A673 (cell line): ENCODE results near the gene TTC28. TPM values are rescaled to one million over a fixed set of nuclear protein-coding genes. Genes with fewer than 3 reads are reported as not detected.

Experiments used
- BruUV-seq: library from RNA; stranded (reverse); fragments of 400-500 nt; replicated peaks from 2 replicates; lab custom pipeline; 2021; lab: Mats Ljungman, UMichigan
- CTCF ChIA-PET: fragments of 300-600 bp; sonication (Branson Sonifier 250); formaldehyde crosslinking; loops from one replicate; lab custom pipeline; 2022; ENCODE audit warnings: antibody characterized with exemption; lab: Charles Lee
- POLR2A ChIA-PET: fragments of 300-600 bp; sonication (Branson Sonifier 250); formaldehyde crosslinking; loops from one replicate; lab custom pipeline; 2022; ENCODE audit warnings: antibody characterized with exemption; ENCODE audit not compliant: low non-redundant PET; lab: Charles Lee
- DNase-seq: peaks from one replicate; pipeline ENCODE4 v3.0.0-alpha.2; 2015; ENCODE audit warnings: low spot score
- H3K27ac ChIP-seq: fragments of 200-600 bp; sonication (generic); 2 replicates; pipeline ENCODE4 v1.5.1; 2016; ENCODE audit warnings: mixed run types, low read depth, mild to moderate bottlenecking, mixed read lengths, antibody characterized with exemption, low read length; ENCODE audit not compliant: poor library complexity, severe bottlenecking
- H3K27me3 ChIP-seq: fragments of 200-600 bp; sonication (generic); replicated peaks from 2 replicates; pipeline ENCODE4 v1.6.1; 2017; ENCODE audit warnings: mixed run types, low read depth, mild to moderate bottlenecking, mixed read lengths, antibody characterized with exemption, low read length; ENCODE audit not compliant: insufficient read depth, poor library complexity
- H3K36me3 ChIP-seq: fragments of 200-600 bp; sonication (generic); 2 replicates; pipeline ENCODE4 v1.6.1; 2016; ENCODE audit warnings: mixed run types, mild to moderate bottlenecking, mixed read lengths, antibody characterized with exemption, low read length; ENCODE audit not compliant: insufficient read depth, poor library complexity, severe bottlenecking
- H3K4me1 ChIP-seq: fragments of 200-600 bp; sonication (generic); 2 replicates; pipeline ENCODE4 v1.6.1; 2017; ENCODE audit warnings: mixed run types, mild to moderate bottlenecking, mixed read lengths, antibody characterized with exemption, low read length; ENCODE audit not compliant: insufficient read depth, poor library complexity, severe bottlenecking
- H3K4me3 ChIP-seq: fragments of 200-600 bp; sonication (generic); 2 replicates; pipeline ENCODE4 v1.5.1; 2016; ENCODE audit warnings: low read depth, mixed run types, mild to moderate bottlenecking, mixed read lengths, low read length; ENCODE audit not compliant: poor library complexity, severe bottlenecking
- H3K9me3 ChIP-seq: fragments of 200-600 bp; sonication (generic); 2 replicates; pipeline ENCODE4 v1.6.1; 2016; ENCODE audit warnings: mixed run types, low read depth, mild to moderate bottlenecking, mixed read lengths, antibody characterized with exemption, low read length; ENCODE audit not compliant: poor library complexity, severe bottlenecking
- CTCF ChIP-seq: fragments of 300-800, 200-600 bp; sonication (generic); conservative IDR thresholded peaks from 2 replicates; pipeline ENCODE4 v1.5.1; 2017; ENCODE audit warnings: low read depth, mild to moderate bottlenecking, antibody characterized with exemption, low read length, moderate library complexity, mixed read lengths
- EZH2 ChIP-seq: fragments of 200-600 bp; sonication (generic); IDR thresholded peaks from 2 replicates; pipeline ENCODE4 v1.6.1; 2017; ENCODE audit warnings: borderline replicate concordance, low read depth, mild to moderate bottlenecking, mixed read lengths, antibody characterized with exemption, low read length; ENCODE audit not compliant: poor library complexity, severe bottlenecking
- intact Hi-C: fragments of 100-400 bp; cut with micrococcal nuclease; formaldehyde crosslinking; loops from one replicate; pipeline ENCODE4 v1.10.0; 2022; ENCODE audit not compliant: unreplicated experiment
- total RNA-seq: library from RNA; stranded (reverse); gene quantifications from 2 replicates; pipeline ENCODE4 v1.2.3, GENCODE V29; 2021

The TTC28 gene
- total RNA-seq, 1 experiment from 2014 or later, result 48.7 TPM

- ChIA-PET CTCF (no interaction called here), POLR2A (interaction anchor here (0.6 kb wide), 1 partner anchor 65 kb away, joined by 5 read pairs; no protein-coding TSS in a partner anchor)
- BruUV-seq, result no TSS peak
- H3K4me1 ChIP-seq, result peaks cover 13% of the 10 kb centered on the region
- DNase-seq, result no peak
- TF ChIP-seq CTCF (no peak), EZH2 (no peak)
- H3K27me3 ChIP-seq, result no peaks in the 10 kb centered on the region
- H3K27ac ChIP-seq, result no peak overlapping the region
- H3K36me3 ChIP-seq, result no peaks in the 10 kb centered on the region
- intact Hi-C loops, result no loop called here
- H3K9me3 ChIP-seq, result no peaks in the 10 kb centered on the region
- no peak overlapping the region for H3K4me3 ChIP-seq
Observed at GRCh38 chr22:28414913-28415312, 264.7 kb downstream of the TTC28 start.

DNA sequence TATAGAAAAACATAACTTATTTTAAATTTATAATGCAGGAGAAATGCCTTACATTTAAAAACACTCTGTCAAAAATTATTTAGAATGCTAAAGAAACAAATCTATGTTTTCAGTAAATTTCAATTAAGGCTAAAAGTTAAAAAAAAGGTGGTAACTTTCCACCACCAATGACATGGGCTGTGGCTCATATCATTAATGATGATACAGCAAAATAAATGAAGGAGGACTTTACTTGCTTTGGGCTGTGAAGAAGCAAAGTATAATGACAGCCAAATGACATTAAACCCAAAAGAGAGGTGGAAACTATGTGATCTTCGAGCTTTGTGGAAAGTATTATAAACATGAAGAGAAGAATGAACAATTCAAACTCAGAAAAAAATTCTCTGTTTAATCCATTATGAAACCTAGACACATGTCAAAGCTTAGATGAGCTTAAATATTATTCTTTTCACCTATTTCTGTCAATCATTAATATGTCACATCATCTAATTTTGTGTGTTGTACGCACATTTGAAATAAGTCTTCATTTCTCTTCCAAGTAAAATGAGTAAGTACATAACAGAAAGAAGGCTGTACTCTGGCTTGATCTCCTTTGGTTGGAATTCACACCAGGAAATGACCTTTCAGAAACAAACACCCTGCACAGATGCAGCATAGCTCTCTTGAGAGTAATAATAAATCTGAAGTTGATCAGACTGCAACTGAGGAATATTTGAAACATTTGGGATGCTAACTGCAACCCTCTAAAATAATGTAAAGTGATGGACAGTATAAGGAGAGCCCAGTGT lies 265.8 kb downstream of the TTC28 start:
- CTCF ChIA-PET, result no interaction called here
- no peak for TF ChIP-seq EZH2
- TF ChIP-seq CTCF, result no peak
- POLR2A ChIA-PET, result no interaction called here

GRCh38 chr22:28412109-28412508 lies 267.5 kb downstream of the TTC28 start:
- intact Hi-C loops, result no loop called here
- Histone ChIP-seq H3K36me3 (no peaks in the 10 kb centered on the region), H3K4me3 (no peak overlapping the region), H3K27me3 (no peaks in the 10 kb centered on the region), H3K4me1 (peaks cover 23% of the 10 kb centered on the region), H3K27ac (no peak overlapping the region), H3K9me3 (no peaks in the 10 kb centered on the region)
- no TSS peak for BruUV-seq
- TF ChIP-seq CTCF, result no peak
- TF ChIP-seq EZH2, result no peak
- DNase-seq, result no peak
- ChIA-PET POLR2A (no interaction called here), CTCF (no interaction called here)

More for the DNA sequence above, 265.8 kb downstream of the TTC28 start:
- Histone ChIP-seq H3K9me3 (no peaks in the 10 kb centered on the region), H3K4me3 (no peak overlapping the region), H3K36me3 (no peaks in the 10 kb centered on the region), H3K27ac (no peak overlapping the region), H3K27me3 (no peaks in the 10 kb centered on the region), H3K4me1 (peaks cover 13% of the 10 kb centered on the region)
- BruUV-seq, result no TSS peak
- intact Hi-C loops, result no loop called here
- DNase-seq, result no peak
